ENCODE measurements around the gene PACS2. TPM values are rescaled to one million over a fixed set of nuclear protein-coding genes. Genes with fewer than 3 reads are reported as not detected.

PACS2 gene
- total RNA-seq, 2 experiments from 2014 or later = 57.7 to 61.5 TPM

GRCh38 chr14:105421723-105422615 lies 107.4 kb downstream of the PACS2 start:
- no peak for DNase-seq
- Histone ChIP-seq H3K9me3 (ENCODE audit: control insufficient read depth in 1 of 2, insufficient read depth in 1 of 2, low read length in 2 of 2) (peaks cover 0 to 12% of the 10 kb centered on the region in 2 experiments), H3K36me3 (ENCODE audit: insufficient read depth, low read length) (peaks cover 11% of the 10 kb centered on the region), H3K4me3 (ENCODE audit: low read length) (no peak overlapping the region), H3K27ac (ENCODE audit: low read depth in 1 of 2, low read length in 2 of 2) (peak overlapping the region in 1 of 2 donors; percentile 13), H3K27me3 (ENCODE audit: control insufficient read depth in 1 of 2, insufficient read depth in 2 of 2, low read length in 2 of 2) (no peaks in the 10 kb centered on the region), H3K4me1 (ENCODE audit: insufficient read depth, low read length) (peaks cover 37% of the 10 kb centered on the region)
- Mint-ChIP-seq H3K27ac (peak overlapping the region; percentile 77), H3K36me3 (ENCODE audit: low read depth) (peaks cover 9% of the 10 kb centered on the region), H3K4me3 (peak overlapping the region; percentile 93), H3K27me3 (no peaks in the 10 kb centered on the region), H3K4me1 (ENCODE audit: low read depth) (peaks cover 33% of the 10 kb centered on the region), H3K9me3 (no peaks in the 10 kb centered on the region)
- no peak for TF ChIP-seq CTCF (IDR thresholded peaks at IDR 0.05)
- intact Hi-C loops (cut with DNase I, micrococcal nuclease) = loop anchor here in 1 of 2 experiments (10.0 kb wide), 1 partner anchor 47 kb away; no protein-coding TSS in a partner anchor
- ChIA-PET CTCF (interaction anchor here (3.4 kb wide), 1 partner anchor 68 kb away, joined by 8 read pairs; no protein-coding TSS in a partner anchor), POLR2A (interaction anchor here (1.4 kb wide), 1 partner anchor 121 kb away, joined by 3 read pairs; the partner anchor contains the start of gene BRF1)
- no peak for ATAC-seq (ENCODE audit: poor library complexity)

- Histone ChIP-seq H3K4me1 (ENCODE audit: insufficient read depth, low read length) (peaks cover 37% of the 10 kb centered on the region), H3K27ac (ENCODE audit: low read depth in 1 of 2, low read length in 2 of 2) (peak overlapping the region in 1 of 2 donors; percentile 13), H3K27me3 (ENCODE audit: control insufficient read depth in 1 of 2, insufficient read depth in 2 of 2, low read length in 2 of 2) (no peaks in the 10 kb centered on the region), H3K9me3 (ENCODE audit: control insufficient read depth in 1 of 2, insufficient read depth in 1 of 2, low read length in 2 of 2) (peaks cover 0 to 17% of the 10 kb centered on the region in 2 experiments), H3K4me3 (ENCODE audit: low read length) (no peak overlapping the region), H3K36me3 (ENCODE audit: insufficient read depth, low read length) (peaks cover 13% of the 10 kb centered on the region)
- Mint-ChIP-seq H3K4me1 (ENCODE audit: low read depth) (peaks cover 38% of the 10 kb centered on the region), H3K27me3 (no peaks in the 10 kb centered on the region), H3K9me3 (no peaks in the 10 kb centered on the region), H3K36me3 (ENCODE audit: low read depth) (peaks cover 18% of the 10 kb centered on the region), H3K4me3 (no peak overlapping the region), H3K27ac (peak overlapping the region; percentile 77)
- CTCF ChIA-PET = interaction anchor here (3.4 kb wide), 1 partner anchor 67 kb away, joined by 8 read pairs; no protein-coding TSS in a partner anchor
- DNase-seq = no peak
- POLR2A ChIA-PET = no interaction called here
- no peak for ATAC-seq (ENCODE audit: poor library complexity)
- intact Hi-C loops (cut with DNase I, micrococcal nuclease) = loop anchor here in 1 of 2 experiments (10.0 kb wide), 1 partner anchor 48 kb away; no protein-coding TSS in a partner anchor
- TF ChIP-seq CTCF (IDR thresholded peaks at IDR 0.05) = no peak
Measured at GRCh38 chr14:105422695-105423487, 108.3 kb downstream of the PACS2 start.

GRCh38 chr14:105423488-105424195 lies 109.1 kb downstream of the PACS2 start:
- peak overlapping the region; percentile 21 for H3K4me3 Mint-ChIP-seq
- ATAC-seq (ENCODE audit: poor library complexity) (no peak), DNase-seq (no peak)
- Histone ChIP-seq H3K27ac (ENCODE audit: low read depth in 1 of 2, low read length in 2 of 2) (no peak overlapping the region), H3K4me1 (ENCODE audit: insufficient read depth, low read length) (peaks cover 36% of the 10 kb centered on the region), H3K9me3 (ENCODE audit: control insufficient read depth in 1 of 2, insufficient read depth in 1 of 2, low read length in 2 of 2) (peaks cover 0 to 17% of the 10 kb centered on the region in 2 experiments), H3K4me3 (ENCODE audit: low read length) (no peak overlapping the region), H3K27me3 (ENCODE audit: control insufficient read depth in 1 of 2, insufficient read depth in 2 of 2, low read length in 2 of 2) (no peaks in the 10 kb centered on the region), H3K36me3 (ENCODE audit: insufficient read depth, low read length) (peaks cover 13% of the 10 kb centered on the region)
- intact Hi-C loops (cut with DNase I, micrococcal nuclease) = loop anchor here in 1 of 2 experiments (10.0 kb wide), 1 partner anchor 49 kb away; no protein-coding TSS in a partner anchor
- CTCF ChIA-PET = interaction anchor here (3.4 kb wide), 1 partner anchor 66 kb away, joined by 8 read pairs; no protein-coding TSS in a partner anchor
- H3K4me1 Mint-ChIP-seq (ENCODE audit: low read depth) = peaks cover 36% of the 10 kb centered on the region
- no peak for TF ChIP-seq CTCF (IDR thresholded peaks at IDR 0.05)
- H3K9me3 Mint-ChIP-seq = no peaks in the 10 kb centered on the region
- peak overlapping the region; percentile 40 for H3K27ac Mint-ChIP-seq
- H3K36me3 Mint-ChIP-seq (ENCODE audit: low read depth) = peaks cover 25% of the 10 kb centered on the region
- POLR2A ChIA-PET = no interaction called here
- H3K27me3 Mint-ChIP-seq = no peaks in the 10 kb centered on the region

Measured in CD4-positive, alpha-beta T cell (primary cell).